WTC11 (cell line): ENCODE data around the gene MADCAM1.

ENCODE experiments used
- FOXP1 ChIP-seq: sonication (generic); formaldehyde crosslinking; IDR thresholded peaks from 2 replicates; pipeline ENCODE4 v1.8.0; 2022; ENCODE audit warnings: missing genetic modification reagents, mild to moderate bottlenecking, moderate library complexity, borderline replicate concordance
- SP1 ChIP-seq: sonication (generic); formaldehyde crosslinking; conservative IDR thresholded peaks from 2 replicates; pipeline ENCODE4 v1.8.1; 2022; ENCODE audit warnings: missing genetic modification reagents
- ZNF121 ChIP-seq: sonication (generic); formaldehyde crosslinking; IDR thresholded peaks from 2 replicates; pipeline ENCODE4 v1.8.0; 2023; ENCODE audit warnings: missing genetic modification reagents
- TF ChIP-seq, protein P1 (sequence below): sonication (generic); formaldehyde crosslinking; IDR thresholded peaks from 2 replicates; pipeline ENCODE4 v1.8.0; 2023; ENCODE audit warnings: missing genetic modification reagents, mild to moderate bottlenecking, borderline replicate concordance
- TF ChIP-seq, protein P2 (sequence below): fragments of 200-600 bp; IDR thresholded peaks from 2 replicates; pipeline ENCODE4 v1.8.0; 2022; ENCODE audit warnings: antibody characterized with exemption

DNA sequence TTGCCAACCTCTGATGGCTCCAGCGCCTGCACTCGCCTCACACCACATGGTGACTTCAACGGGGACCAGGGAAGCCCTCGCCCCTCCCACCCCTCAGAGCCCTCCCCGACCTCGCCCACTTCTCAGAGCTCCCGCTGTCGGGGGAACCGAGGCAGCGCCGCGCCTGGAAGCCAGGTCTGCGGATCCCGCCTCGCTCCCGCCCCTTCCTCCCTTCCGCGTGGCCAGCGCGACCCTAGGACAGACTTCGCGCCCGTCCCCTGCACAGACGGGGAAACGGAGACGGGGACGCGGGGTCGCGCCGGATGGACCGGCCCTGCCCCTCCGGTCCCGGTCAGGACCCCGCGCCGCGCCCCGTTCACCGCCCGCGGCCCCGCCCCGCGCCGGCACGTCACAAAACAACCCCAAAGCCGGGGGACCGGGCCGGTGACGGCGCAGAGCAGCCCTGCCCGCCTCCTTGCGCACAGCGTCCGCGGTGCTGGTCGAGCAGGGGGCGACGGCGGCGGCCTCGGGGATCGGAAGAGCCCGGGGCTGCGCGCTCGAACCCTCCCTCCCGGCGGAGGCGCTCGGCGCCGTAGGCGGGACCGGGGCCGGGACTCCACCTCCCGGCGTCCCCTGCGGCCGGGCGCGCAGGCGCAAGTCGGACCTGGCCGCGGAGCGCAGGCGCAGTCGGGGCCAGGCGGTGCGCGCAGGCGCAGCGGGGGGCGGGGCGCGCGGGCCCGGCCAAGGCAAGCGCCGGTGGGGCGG, 34.9 kb downstream of the MADCAM1 start:
- 0 out of 2 replicates have a peak, but pooled peaks have one; percentile 5 for TF ChIP-seq SP1 (CRISPR knock-in tag)
- TF ChIP-seq, protein P1, sequence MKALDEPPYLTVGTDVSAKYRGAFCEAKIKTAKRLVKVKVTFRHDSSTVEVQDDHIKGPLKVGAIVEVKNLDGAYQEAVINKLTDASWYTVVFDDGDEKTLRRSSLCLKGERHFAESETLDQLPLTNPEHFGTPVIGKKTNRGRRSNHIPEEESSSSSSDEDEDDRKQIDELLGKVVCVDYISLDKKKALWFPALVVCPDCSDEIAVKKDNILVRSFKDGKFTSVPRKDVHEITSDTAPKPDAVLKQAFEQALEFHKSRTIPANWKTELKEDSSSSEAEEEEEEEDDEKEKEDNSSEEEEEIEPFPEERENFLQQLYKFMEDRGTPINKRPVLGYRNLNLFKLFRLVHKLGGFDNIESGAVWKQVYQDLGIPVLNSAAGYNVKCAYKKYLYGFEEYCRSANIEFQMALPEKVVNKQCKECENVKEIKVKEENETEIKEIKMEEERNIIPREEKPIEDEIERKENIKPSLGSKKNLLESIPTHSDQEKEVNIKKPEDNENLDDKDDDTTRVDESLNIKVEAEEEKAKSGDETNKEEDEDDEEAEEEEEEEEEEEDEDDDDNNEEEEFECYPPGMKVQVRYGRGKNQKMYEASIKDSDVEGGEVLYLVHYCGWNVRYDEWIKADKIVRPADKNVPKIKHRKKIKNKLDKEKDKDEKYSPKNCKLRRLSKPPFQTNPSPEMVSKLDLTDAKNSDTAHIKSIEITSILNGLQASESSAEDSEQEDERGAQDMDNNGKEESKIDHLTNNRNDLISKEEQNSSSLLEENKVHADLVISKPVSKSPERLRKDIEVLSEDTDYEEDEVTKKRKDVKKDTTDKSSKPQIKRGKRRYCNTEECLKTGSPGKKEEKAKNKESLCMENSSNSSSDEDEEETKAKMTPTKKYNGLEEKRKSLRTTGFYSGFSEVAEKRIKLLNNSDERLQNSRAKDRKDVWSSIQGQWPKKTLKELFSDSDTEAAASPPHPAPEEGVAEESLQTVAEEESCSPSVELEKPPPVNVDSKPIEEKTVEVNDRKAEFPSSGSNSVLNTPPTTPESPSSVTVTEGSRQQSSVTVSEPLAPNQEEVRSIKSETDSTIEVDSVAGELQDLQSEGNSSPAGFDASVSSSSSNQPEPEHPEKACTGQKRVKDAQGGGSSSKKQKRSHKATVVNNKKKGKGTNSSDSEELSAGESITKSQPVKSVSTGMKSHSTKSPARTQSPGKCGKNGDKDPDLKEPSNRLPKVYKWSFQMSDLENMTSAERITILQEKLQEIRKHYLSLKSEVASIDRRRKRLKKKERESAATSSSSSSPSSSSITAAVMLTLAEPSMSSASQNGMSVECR (CRISPR knock-in tag), result no peak
- TF ChIP-seq, protein P2, sequence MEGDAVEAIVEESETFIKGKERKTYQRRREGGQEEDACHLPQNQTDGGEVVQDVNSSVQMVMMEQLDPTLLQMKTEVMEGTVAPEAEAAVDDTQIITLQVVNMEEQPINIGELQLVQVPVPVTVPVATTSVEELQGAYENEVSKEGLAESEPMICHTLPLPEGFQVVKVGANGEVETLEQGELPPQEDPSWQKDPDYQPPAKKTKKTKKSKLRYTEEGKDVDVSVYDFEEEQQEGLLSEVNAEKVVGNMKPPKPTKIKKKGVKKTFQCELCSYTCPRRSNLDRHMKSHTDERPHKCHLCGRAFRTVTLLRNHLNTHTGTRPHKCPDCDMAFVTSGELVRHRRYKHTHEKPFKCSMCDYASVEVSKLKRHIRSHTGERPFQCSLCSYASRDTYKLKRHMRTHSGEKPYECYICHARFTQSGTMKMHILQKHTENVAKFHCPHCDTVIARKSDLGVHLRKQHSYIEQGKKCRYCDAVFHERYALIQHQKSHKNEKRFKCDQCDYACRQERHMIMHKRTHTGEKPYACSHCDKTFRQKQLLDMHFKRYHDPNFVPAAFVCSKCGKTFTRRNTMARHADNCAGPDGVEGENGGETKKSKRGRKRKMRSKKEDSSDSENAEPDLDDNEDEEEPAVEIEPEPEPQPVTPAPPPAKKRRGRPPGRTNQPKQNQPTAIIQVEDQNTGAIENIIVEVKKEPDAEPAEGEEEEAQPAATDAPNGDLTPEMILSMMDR, result no peak
- TF ChIP-seq ZNF121, result no peak
- TF ChIP-seq FOXP1 (CRISPR knock-in tag), result peak; percentile 83
